Mesenchymal stem cell (in vitro differentiated cells and primary cell): ENCODE measurements around the gene ENOSF1.

Experiments used
- DNase-seq: peaks from one replicate; pipeline ENCODE4 v3.0.0-alpha.2; 2013
- H2AFZ ChIP-seq: one replicate; pipeline ENCODE4 v1.6.1; 2013; ENCODE audit warnings: low read depth, mild to moderate bottlenecking, control low read depth, inconsistent platforms, low read length, moderate library complexity
- H2AK5ac ChIP-seq: 2 replicates; pipeline ENCODE4 v1.6.1; 2013; ENCODE audit warnings: low read length, moderate library complexity, mild to moderate bottlenecking, inconsistent platforms; ENCODE audit not compliant: severe bottlenecking
- H2BK120ac ChIP-seq: one replicate; pipeline ENCODE4 v1.6.1; 2013; ENCODE audit warnings: low read depth, mild to moderate bottlenecking, inconsistent platforms, low read length, moderate library complexity
- H2BK12ac ChIP-seq, 2 experiments: one replicate each; pipeline ENCODE4 v1.6.1; 2013; ENCODE audit warnings: inconsistent platforms in 2 of 2, low read length in 2 of 2, mild to moderate bottlenecking in 2 of 2, moderate library complexity in 2 of 2, control low read depth in 1 of 2
- H2BK15ac ChIP-seq: one replicate; pipeline ENCODE4 v1.6.1; 2013; ENCODE audit warnings: mild to moderate bottlenecking, low read depth, inconsistent platforms; ENCODE audit not compliant: poor library complexity, severe bottlenecking
- H2BK5ac ChIP-seq: 2 replicates; pipeline ENCODE4 v1.6.1; 2013; ENCODE audit warnings: low read depth, mild to moderate bottlenecking, low read length, control low read depth, inconsistent platforms; ENCODE audit not compliant: poor library complexity, severe bottlenecking
- H3K14ac ChIP-seq, 2 experiments: one replicate each; pipeline ENCODE4 v1.6.1; 2013; ENCODE audit warnings: inconsistent platforms in 2 of 2, low read length in 2 of 2, control low read depth in 1 of 2, mild to moderate bottlenecking in 1 of 2, moderate library complexity in 1 of 2
- H3K18ac ChIP-seq, 2 experiments: one replicate each; pipeline ENCODE4 v1.6.1; 2013; ENCODE audit warnings: inconsistent platforms in 2 of 2, low read length in 2 of 2, control low read depth in 1 of 2, low read depth in 1 of 2, mild to moderate bottlenecking in 1 of 2
- H3K23ac ChIP-seq, 2 experiments: one replicate each; pipeline ENCODE4 v1.6.1; 2013; ENCODE audit warnings: inconsistent platforms in 2 of 2, low read length in 2 of 2, mild to moderate bottlenecking in 2 of 2, moderate library complexity in 2 of 2, control low read depth in 1 of 2
- H3K27ac ChIP-seq: 2 replicates; pipeline ENCODE4 v1.5.1; 2013; ENCODE audit warnings: mild to moderate bottlenecking, moderate library complexity, low read length, control low read depth, inconsistent platforms; ENCODE audit not compliant: poor library complexity, severe bottlenecking
- H3K27me3 ChIP-seq, 2 experiments: 2 replicates each; pipeline versions ENCODE4 v1.6.1 to v1.7.0; 2013; ENCODE audit warnings: low read length in 2 of 2, mild to moderate bottlenecking in 2 of 2, moderate library complexity in 2 of 2, control low read depth in 1 of 2, inconsistent platforms in 1 of 2; ENCODE audit not compliant: control insufficient read depth in 1 of 2, insufficient read depth in 1 of 2
- H3K36me3 ChIP-seq, 2 experiments: 2 replicates each; pipeline versions ENCODE4 v1.6.1 to v1.7.0; 2013; ENCODE audit warnings: low read length in 2 of 2, control low read depth in 1 of 2, inconsistent platforms in 1 of 2, low read depth in 1 of 2, mild to moderate bottlenecking in 1 of 2; ENCODE audit not compliant: insufficient read depth in 2 of 2, control insufficient read depth in 1 of 2
- H3K4ac ChIP-seq, 2 experiments: one replicate each; pipeline ENCODE4 v1.6.1; 2013; ENCODE audit warnings: inconsistent platforms in 2 of 2, low read length in 2 of 2, mild to moderate bottlenecking in 2 of 2, moderate library complexity in 2 of 2, control low read depth in 1 of 2, low read depth in 1 of 2
- H3K4me1 ChIP-seq: 2 replicates; pipeline ENCODE4 v1.6.1; 2013; ENCODE audit warnings: low read depth, low read length, control low read depth; ENCODE audit not compliant: control insufficient read depth, insufficient read depth
- H3K4me2 ChIP-seq: 2 replicates; pipeline ENCODE4 v1.6.1; 2013; ENCODE audit warnings: low read length, mild to moderate bottlenecking, inconsistent platforms; ENCODE audit not compliant: poor library complexity, severe bottlenecking
- H3K4me3 ChIP-seq, 2 experiments: 2 replicates each; pipeline versions ENCODE4 v1.5.1 to v1.7.0; 2013; ENCODE audit warnings: low read length in 2 of 2, mild to moderate bottlenecking in 2 of 2, control low read depth in 1 of 2, low read depth in 1 of 2; ENCODE audit not compliant: insufficient read depth in 1 of 2
- H3K79me1 ChIP-seq: replicated peaks from 2 replicates; pipeline ENCODE4 v1.6.1; 2013; ENCODE audit warnings: mild to moderate bottlenecking, control low read depth, low read length, inconsistent platforms; ENCODE audit not compliant: poor library complexity, severe bottlenecking
- H3K9ac ChIP-seq: 2 replicates; pipeline ENCODE4 v1.7.0; 2013; ENCODE audit warnings: mild to moderate bottlenecking, low read length, moderate library complexity
- H3K9me3 ChIP-seq: 2 replicates; pipeline ENCODE4 v1.7.0; 2013; ENCODE audit warnings: mild to moderate bottlenecking, low read length; ENCODE audit not compliant: control insufficient read depth
- H4K8ac ChIP-seq: one replicate; pipeline ENCODE4 v1.6.1; 2013; ENCODE audit warnings: inconsistent platforms, mild to moderate bottlenecking, low read length, moderate library complexity
- H4K91ac ChIP-seq: one replicate; pipeline ENCODE4 v1.6.1; 2013; ENCODE audit warnings: mild to moderate bottlenecking, low read length, inconsistent platforms
- WGBS: methylation state at CpG from one replicate; pipeline ENCODE4 v1.1.7; 2013; ENCODE audit warnings: mixed read lengths; 5-methylcytosine and 5-hydroxymethylcytosine counted together

The ENOSF1 gene

DNA sequence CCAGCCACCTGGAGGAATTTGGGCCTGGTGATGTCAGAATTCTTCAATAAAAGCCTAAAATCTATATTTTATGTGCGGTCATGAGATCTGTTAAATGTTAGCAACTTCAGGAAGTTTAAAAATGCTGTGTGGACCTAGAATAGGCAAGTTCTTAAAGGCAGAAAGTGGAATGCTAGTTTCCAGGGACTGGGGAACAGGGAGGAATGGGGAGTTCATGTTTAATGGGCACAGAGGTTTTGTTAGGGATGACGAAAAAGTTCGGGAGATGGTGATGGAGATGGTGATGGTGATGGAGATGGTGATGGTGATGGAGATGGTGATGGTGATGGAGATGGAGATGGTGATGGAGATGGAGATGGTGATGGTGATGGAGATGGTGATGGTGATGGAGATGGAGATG, 45.8 kb downstream of the ENOSF1 start:
- WGBS, result 97% methylated on average over 3 of the region's 3 CpGs
- Histone ChIP-seq H3K23ac (no peak overlapping the region), H3K14ac (no peak overlapping the region), H3K9ac (no peak overlapping the region), H3K4me2 (no peak overlapping the region), H3K4me1 (no peaks in the 10 kb centered on the region), H4K8ac (no peak overlapping the region), H3K4me3 (no peak overlapping the region), H3K79me1 (peaks cover 8% of the 10 kb centered on the region), H2AFZ (no peak overlapping the region), H3K18ac (no peak overlapping the region), H3K9me3 (peaks cover 10% of the 10 kb centered on the region), H2BK15ac (no peak overlapping the region), H3K27ac (no peak overlapping the region), H2AK5ac (no peak overlapping the region), H2BK120ac (no peak overlapping the region), H3K4ac (no peak overlapping the region), H3K36me3 (peaks cover 38 to 55% of the 10 kb centered on the region in 2 experiments), H2BK12ac (no peak overlapping the region), H2BK5ac (no peak overlapping the region), H4K91ac (no peak overlapping the region), H3K27me3 (no peaks in the 10 kb centered on the region)
- DNase-seq, result no peak

DNA sequence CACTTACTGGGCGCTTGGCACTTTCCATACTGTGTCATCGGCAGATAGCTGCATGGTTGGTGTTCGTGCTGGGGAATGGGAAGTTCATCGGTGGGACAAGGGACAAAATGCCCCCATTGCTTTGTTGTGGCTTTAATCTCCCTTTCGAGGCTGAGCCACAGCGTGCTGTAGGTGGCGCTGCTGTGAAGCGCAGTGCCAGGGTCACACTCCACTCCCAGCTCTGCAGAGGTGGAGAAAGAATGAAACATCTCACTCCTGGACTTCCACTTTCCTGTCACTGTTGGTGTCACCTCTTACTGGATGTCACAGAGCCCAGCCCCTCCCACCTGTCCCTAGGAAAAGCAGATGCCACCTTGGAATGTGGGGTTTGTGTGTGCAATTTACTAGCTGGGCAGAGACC, 46.3 kb downstream of the ENOSF1 start:
- H3K79me1 ChIP-seq, result peaks cover 6% of the 10 kb centered on the region
- no peak for DNase-seq
- H3K9ac ChIP-seq, result no peak overlapping the region
- H4K8ac ChIP-seq, result no peak overlapping the region
- no peak overlapping the region for H3K23ac ChIP-seq
- no peak overlapping the region for H2BK120ac ChIP-seq
- peaks cover 36 to 53% of the 10 kb centered on the region in 2 experiments for H3K36me3 ChIP-seq
- H3K9me3 ChIP-seq, result peaks cover 10% of the 10 kb centered on the region
- H3K18ac ChIP-seq, result no peak overlapping the region
- no peaks in the 10 kb centered on the region for H3K4me1 ChIP-seq
- no peak overlapping the region for H4K91ac ChIP-seq
- no peak overlapping the region for H2AFZ ChIP-seq
- no peak overlapping the region for H3K4me2 ChIP-seq
- no peaks in the 10 kb centered on the region for H3K27me3 ChIP-seq
- H2BK15ac ChIP-seq, result no peak overlapping the region
- no peak overlapping the region for H2BK5ac ChIP-seq
- WGBS, result 99% methylated on average over 8 of the region's 8 CpGs
- H2AK5ac ChIP-seq, result no peak overlapping the region
- H3K4ac ChIP-seq, result no peak overlapping the region
- no peak overlapping the region for H2BK12ac ChIP-seq
- H3K4me3 ChIP-seq, result no peak overlapping the region
- H3K27ac ChIP-seq, result no peak overlapping the region
- no peak overlapping the region for H3K14ac ChIP-seq

DNA sequence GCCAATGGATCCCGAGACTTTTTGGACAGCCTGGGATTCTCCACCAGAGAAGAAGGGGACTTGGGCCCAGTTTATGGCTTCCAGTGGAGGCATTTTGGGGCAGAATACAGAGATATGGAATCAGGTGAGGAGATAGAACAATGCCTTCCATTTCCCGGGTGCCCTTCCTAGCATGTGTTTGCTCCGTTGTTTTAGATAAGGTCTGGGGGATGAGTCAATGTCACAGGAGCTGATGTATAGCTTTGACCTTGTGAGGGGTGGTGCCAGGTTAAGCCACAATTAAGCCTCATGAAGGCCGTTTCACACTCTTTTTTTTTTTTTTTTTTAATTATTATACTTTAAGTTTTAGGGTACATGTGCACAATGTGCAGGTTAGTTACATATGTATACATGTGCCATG, 50.2 kb downstream of the ENOSF1 start:
- Histone ChIP-seq H3K9ac (no peak overlapping the region), H2AK5ac (no peak overlapping the region), H2BK120ac (no peak overlapping the region), H3K27me3 (no peaks in the 10 kb centered on the region), H3K4me3 (no peak overlapping the region), H3K27ac (no peak overlapping the region), H3K36me3 (peaks cover 18 to 23% of the 10 kb centered on the region in 2 experiments), H3K9me3 (peaks cover 7% of the 10 kb centered on the region), H2AFZ (no peak overlapping the region), H3K4me2 (no peak overlapping the region), H2BK15ac (no peak overlapping the region), H3K79me1 (peaks cover 16% of the 10 kb centered on the region), H3K23ac (no peak overlapping the region), H4K8ac (no peak overlapping the region), H2BK12ac (no peak overlapping the region), H3K4me1 (peaks cover 6% of the 10 kb centered on the region), H2BK5ac (no peak overlapping the region), H3K4ac (no peak overlapping the region), H4K91ac (no peak overlapping the region), H3K14ac (no peak overlapping the region), H3K18ac (no peak overlapping the region)
- WGBS, result 99% methylated on average over 2 of the region's 4 CpGs
- DNase-seq, result no peak

DNA sequence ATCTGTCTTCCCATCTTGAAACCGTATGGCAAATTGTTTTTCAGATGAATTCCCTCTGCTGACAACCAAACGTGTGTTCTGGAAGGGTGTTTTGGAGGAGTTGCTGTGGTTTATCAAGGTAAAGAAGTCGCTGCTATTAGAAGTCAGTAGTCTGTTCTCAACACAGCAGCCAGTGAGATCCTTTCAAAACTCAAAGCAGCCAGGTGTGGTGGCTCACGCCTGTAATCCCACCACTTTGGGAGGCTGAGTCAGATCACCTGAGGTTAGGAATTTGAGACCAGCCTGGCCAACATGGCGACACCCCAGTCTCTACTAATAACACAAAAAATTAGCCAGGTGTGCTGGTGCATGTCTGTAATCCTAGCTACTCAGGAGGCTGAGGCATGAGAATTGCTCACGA, 52.8 kb downstream of the ENOSF1 start:
- Histone ChIP-seq H3K9ac (no peak overlapping the region), H3K4me3 (no peak overlapping the region), H2AFZ (no peak overlapping the region), H3K4ac (no peak overlapping the region), H2BK15ac (no peak overlapping the region), H4K8ac (no peak overlapping the region), H3K79me1 (peaks cover 26% of the 10 kb centered on the region), H4K91ac (no peak overlapping the region), H3K14ac (no peak overlapping the region), H3K9me3 (no peaks in the 10 kb centered on the region), H2BK12ac (no peak overlapping the region), H3K23ac (no peak overlapping the region), H2AK5ac (no peak overlapping the region), H2BK5ac (no peak overlapping the region), H3K4me2 (no peak overlapping the region), H2BK120ac (no peak overlapping the region), H3K4me1 (peaks cover 6% of the 10 kb centered on the region), H3K27me3 (no peaks in the 10 kb centered on the region), H3K27ac (no peak overlapping the region), H3K36me3 (peaks cover 13 to 14% of the 10 kb centered on the region in 2 experiments), H3K18ac (no peak overlapping the region)
- 97% methylated on average over 6 of the region's 6 CpGs for WGBS
- DNase-seq, result no peak
